Thyroid gland (tissue), 4 donors: Measurements from ENCODE around the gene UNKL.

Experiments used
- POLR2A ChIP-seq, 2 donors: fragments of 450-650 bp; IDR thresholded peaks; one replicate each; pipeline ENCODE4 v1.6.1; 2017; ENCODE audit warnings: antibody characterized with exemption in 2 of 2, mild to moderate bottlenecking in 2 of 2, moderate library complexity in 1 of 2
- TF ChIP-seq, protein P1 (sequence below), 6 experiments: fragments of 200-600 bp in 3 of 6; fragments of 450-650 bp in 3 of 6; sonication (generic) in 3 of 6; IDR thresholded peaks; one replicate each; pipeline ENCODE4 v1.5.1; 2016 to 2019; ENCODE audit warnings: antibody characterized with exemption in 6 of 6, mild to moderate bottlenecking in 2 of 6, inconsistent platforms in 1 of 6, moderate library complexity in 1 of 6

DNA sequence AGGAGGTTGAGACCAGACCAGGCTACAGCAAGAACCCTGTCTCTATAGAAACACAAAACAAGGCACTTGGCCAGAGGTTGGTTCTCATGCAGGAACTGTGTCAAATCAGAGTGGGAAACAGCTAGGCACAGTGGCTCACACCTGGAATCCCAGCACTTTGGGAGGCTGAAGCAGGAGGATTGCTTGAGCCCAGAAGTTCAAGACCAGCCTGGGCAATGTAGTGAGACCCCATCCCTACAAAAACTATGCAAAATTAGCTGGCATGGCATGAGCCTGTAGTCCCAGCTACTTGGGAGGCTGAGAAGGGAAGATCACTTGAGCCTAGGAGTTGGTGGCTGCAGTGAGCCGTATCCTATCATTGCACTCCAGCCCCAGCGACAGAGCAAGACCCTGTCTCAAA is 1.7 kb downstream of the UNKL start:
- no peak for TF ChIP-seq POLR2A (IDR thresholded peaks at IDR 0.05)
- TF ChIP-seq, protein P1, sequence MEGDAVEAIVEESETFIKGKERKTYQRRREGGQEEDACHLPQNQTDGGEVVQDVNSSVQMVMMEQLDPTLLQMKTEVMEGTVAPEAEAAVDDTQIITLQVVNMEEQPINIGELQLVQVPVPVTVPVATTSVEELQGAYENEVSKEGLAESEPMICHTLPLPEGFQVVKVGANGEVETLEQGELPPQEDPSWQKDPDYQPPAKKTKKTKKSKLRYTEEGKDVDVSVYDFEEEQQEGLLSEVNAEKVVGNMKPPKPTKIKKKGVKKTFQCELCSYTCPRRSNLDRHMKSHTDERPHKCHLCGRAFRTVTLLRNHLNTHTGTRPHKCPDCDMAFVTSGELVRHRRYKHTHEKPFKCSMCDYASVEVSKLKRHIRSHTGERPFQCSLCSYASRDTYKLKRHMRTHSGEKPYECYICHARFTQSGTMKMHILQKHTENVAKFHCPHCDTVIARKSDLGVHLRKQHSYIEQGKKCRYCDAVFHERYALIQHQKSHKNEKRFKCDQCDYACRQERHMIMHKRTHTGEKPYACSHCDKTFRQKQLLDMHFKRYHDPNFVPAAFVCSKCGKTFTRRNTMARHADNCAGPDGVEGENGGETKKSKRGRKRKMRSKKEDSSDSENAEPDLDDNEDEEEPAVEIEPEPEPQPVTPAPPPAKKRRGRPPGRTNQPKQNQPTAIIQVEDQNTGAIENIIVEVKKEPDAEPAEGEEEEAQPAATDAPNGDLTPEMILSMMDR (IDR thresholded peaks at IDR 0.05) = no peak
